ENCODE measurements around the gene UPF3A.
"Not testable (repeated sequence)": the region's sequence is repeated elsewhere in the genome, so short reads cannot be mapped to it uniquely, and the experiment has no call there.

Gene UPF3A, protein sequence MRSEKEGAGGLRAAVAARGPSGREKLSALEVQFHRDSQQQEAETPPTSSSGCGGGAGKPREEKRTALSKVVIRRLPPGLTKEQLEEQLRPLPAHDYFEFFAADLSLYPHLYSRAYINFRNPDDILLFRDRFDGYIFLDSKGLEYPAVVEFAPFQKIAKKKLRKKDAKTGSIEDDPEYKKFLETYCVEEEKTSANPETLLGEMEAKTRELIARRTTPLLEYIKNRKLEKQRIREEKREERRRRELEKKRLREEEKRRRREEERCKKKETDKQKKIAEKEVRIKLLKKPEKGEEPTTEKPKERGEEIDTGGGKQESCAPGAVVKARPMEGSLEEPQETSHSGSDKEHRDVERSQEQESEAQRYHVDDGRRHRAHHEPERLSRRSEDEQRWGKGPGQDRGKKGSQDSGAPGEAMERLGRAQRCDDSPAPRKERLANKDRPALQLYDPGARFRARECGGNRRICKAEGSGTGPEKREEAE

DNA sequence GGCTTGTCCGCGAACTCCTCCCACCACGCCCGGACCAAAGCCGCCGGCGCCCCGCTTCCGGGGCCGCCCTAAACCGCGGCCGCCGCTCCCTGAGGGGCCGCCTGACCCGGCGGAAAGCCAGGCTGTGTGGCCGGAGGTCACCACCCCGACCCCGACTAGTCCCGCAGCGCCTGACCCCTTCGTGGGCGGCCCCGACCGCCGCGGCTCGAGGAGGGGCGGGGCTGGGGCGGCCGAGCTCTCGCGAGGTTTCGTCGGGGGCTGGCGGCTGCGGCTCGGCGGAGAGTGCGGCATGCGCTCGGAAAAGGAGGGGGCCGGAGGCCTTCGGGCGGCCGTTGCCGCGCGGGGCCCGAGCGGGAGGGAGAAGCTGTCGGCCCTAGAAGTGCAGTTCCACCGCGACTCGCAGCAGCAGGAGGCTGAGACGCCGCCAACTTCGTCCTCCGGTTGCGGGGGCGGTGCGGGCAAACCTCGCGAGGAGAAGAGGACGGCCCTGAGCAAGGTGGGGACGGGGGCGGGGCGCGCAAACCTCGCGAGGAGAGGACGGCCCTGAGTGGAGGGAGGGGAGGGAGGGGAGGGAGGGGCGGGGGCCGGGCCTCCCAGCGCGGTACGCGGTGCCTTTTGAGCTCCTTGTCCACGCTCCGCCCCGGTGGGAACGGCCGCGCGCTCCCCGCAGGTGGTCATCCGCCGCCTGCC lies at the start of gene UPF3A:
Gene UPF3A, plus strand, starts transcription at position 251 of the 690 bp plus-strand sequence. Its CDS starts 39 bp downstream, at position 290.
- DNase-seq = peak; percentile 89 to 91

DNA sequence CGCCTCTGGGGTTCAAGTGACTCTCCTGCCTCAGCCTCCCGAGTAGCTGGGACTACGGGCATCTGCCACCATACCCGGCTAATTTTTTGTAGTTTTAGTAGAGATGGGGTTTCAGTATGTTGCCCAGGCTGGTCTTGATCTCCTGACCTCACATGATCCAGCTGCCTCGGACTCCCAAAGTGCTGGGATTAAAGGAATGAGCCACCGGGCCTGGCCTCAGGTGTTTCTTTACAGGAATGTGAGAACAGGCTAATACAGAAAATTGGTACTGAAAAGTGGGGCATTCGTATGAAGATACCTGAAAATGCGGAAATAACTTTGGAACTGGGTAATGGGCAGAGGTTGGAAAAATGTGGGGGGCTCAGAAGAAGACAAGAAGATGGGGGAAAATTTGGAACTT lies 49.5 kb upstream of the UPF3A start:
- DNase-seq = no peak

DNA sequence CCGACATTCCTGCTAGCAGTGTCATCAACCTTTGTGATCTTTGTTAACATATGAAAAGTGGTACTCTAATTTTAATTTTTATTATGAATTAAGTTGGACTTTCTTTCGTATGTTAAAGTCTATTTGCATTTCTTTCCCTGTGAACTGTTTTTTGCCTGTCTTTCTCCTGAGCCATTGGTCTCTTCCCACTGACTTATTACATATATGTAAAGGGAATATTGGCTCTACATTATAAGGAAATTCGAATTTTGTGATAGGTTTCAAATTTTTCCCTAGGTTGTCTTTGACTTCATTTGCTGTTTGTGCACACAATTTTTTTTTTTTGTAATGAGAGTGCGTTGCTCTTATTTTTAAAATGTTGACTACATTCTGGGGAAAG lies 47.1 kb upstream of the UPF3A start:
- no peak for DNase-seq

DNA sequence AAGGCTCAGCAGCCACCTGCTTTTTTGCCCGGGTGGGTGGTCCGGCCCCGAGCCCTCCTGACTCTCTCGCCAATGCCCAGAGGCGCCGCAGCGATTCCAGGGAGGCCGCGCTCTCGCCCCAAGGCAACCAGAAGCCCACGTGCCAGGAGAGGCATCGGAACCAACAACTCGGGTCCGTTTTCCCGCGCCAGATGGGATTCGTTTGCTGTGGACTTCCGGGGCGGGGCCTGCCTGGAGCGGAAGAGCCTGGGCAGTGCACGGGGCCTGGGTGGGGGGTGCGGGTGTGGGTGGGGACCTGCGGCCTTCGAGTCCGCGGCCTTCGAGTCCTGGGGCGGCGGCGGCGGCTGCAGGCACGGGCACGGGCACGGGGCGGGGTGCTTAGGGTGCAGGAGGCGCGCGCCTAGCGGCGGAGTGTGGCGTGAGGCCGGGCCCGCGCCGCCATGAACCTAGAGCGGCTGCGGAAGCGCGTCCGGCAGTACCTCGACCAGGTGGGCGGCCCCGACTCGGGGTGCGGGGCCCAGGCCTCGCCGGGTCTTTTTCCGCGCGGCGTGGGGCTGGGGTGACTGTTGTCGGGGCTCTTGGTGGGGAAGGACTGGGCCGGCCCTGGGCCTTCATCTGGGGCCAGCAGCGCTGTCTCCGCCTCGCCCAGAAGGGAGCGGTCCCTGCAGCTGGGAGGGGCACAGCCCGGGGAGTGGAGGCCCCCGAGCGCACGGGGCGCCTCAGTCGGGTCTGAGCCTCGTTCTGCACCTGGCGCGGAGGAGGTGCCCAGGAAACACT lies 46.6 kb upstream of the UPF3A start, which contains the start of gene CDC16:
Gene CDC16, plus strand, starts transcription at position 253 of the 777 bp plus-strand sequence. Its CDS starts 188 bp downstream, at position 441.
- peak; percentile 94 for DNase-seq

DNA sequence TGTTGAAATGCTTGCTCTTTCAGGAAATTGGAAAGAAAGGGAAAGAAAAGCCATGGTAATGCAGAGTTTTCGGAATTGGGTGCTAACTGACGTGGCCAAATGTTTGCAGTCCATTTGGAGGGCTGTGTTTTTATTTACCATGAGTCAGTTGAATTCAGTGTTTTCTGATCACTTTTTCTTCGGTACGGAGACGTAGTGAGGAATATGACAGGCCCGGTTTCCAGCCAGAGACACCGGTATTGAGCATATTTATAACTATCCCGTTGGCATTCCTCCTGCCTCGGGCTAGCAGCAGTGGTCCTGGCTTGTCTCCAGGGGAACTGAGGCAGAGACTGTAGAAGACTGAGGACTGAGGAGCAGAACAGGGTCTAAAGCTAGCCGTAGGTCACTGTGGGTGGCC lies 45.7 kb upstream of the UPF3A start:
- DNase-seq = no peak

DNA sequence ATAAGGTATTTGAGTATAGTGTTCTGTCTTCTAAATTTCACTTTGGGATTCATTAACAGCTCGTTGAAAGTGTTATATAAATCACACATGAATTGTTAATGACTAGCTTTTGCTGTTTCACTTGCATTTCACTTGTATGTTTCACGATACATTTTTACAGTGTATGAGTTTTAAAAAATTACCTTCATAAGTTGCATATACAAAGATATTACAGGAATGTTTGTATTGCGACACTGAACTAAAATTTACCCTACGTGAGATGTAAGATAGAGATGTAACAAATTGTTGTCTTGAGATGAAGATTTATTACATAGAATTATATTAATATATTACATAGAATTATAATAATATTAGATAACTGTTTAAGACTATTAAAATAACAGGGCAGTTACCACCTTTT lies 45.2 kb upstream of the UPF3A start:
- DNase-seq = no peak

DNA sequence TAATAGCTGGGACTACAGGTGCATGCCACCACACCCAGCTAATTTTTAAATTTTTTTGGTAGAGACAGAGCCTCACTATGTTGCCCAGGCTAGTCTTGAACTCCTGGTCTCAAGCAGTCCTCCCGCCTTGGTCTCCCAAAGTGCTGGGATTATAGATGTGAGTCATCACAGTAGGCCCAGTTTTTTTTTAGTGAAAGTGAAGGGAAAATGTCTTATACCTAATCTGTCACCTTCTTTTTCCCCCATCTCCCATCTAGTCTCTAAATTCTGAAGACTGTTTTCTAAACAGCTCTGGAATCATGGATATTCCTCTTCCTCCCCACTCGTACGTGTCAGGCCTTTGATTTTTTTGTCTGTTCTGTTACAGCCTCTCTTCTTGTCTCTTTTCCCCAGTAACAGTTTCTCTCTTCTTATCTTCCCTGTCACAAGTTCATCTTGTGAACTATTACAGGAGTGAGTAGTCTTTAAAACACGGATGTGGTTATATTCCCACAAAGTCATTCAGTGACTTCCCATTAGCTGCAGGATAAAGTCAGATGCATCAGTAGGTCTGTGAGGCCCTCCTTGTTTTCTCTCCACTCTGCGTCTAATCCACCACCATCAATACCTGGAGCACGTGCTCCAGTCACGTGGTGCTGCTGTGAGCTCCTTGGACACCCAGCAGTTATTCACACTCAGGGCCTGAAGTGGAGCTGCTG lies 43.8 kb upstream of the UPF3A start:
- no peak for DNase-seq

DNA sequence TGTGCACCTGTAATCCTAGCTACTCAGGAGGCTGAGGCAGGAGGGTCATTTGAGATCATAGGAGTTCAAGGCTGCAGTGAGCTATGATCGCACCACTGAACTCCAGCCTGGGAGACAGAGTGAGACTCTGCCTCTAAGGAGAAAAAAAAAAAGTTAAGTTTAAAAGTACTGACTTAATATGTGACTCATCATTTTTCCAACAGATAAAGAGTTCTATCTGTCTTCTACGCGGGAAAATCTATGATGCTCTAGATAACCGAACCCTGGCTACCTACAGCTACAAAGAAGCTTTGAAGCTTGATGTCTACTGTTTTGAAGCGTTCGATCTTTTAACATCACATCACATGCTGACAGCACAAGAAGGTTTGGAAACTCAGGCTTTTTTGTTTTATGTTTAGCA lies 39.5 kb upstream of the UPF3A start:
- no peak for DNase-seq

DNA sequence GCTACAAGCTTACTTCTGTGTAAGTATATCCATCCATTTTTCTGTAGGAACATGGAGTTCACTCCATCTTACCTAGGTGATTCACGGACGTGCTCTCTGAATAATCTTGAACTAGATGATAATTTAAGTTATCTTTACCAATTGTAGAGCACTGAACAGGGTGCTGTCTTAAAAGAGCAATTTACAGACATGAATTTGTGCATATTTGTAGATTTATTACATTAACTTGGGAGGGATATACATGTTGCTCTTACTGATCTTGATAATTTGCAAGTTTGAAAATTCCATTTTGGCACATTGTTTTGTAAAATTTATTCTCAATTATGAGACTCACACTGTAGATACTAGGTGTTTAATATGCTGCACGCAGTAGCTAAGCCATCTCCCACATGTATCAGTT lies 37.4 kb upstream of the UPF3A start:
- DNase-seq = no peak

DNA sequence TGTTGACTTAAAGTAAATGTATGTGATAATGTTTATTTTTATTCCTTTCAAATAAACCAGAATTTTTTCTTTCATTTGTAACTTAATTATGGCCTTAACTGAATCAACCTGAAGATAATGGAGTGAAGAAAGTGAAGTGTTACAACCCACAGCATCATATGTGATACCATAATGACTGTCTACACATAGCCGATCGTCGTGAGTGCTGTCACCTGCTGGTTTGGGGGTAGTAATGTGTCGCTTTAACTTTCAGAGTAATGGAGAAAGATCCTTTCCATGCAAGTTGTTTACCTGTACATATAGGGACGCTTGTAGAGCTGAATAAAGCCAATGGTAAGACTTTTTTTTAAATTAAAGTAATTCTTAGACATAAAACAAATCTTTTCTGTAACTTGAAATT lies 36.8 kb upstream of the UPF3A start:
- no peak for DNase-seq

DNA sequence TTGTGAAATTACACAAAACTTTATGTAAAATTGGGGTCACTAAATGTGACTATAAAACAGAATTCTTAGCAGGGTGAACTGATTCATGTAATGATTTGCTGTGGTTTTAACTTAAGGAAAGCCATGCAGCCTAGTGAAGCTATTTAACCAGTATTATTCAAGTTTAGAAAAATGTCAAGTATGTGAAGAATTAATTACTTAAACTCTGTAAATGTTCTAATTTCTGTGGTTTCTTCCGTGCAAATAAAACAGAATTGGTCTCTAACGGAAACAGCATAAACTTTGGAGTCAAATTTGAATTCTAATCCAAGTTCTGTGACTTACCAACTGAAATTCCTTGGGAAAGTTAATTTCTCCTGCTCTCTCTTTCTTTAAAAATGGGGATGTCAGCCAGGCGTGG lies 33.4 kb upstream of the UPF3A start:
- DNase-seq = no peak

DNA sequence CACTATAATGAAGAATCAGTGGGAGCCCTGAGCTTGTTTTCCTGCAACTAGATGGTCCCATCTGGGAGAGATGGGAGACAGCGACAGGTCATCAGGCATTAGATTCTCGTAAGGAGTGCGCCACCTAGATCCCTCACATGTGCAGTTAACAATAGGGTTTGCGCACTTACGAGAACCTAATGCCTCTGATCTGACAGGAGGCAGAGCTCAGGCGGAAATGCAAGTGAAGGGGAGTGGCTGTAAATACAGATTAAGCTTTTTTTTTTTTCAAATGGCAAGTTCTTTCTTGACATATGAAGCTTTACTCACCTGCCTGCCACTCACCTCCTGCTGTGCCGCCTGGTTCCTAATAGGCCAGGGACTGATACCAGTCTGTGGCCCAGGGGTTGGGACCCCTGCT lies 32.3 kb upstream of the UPF3A start:
- no peak for DNase-seq

DNA sequence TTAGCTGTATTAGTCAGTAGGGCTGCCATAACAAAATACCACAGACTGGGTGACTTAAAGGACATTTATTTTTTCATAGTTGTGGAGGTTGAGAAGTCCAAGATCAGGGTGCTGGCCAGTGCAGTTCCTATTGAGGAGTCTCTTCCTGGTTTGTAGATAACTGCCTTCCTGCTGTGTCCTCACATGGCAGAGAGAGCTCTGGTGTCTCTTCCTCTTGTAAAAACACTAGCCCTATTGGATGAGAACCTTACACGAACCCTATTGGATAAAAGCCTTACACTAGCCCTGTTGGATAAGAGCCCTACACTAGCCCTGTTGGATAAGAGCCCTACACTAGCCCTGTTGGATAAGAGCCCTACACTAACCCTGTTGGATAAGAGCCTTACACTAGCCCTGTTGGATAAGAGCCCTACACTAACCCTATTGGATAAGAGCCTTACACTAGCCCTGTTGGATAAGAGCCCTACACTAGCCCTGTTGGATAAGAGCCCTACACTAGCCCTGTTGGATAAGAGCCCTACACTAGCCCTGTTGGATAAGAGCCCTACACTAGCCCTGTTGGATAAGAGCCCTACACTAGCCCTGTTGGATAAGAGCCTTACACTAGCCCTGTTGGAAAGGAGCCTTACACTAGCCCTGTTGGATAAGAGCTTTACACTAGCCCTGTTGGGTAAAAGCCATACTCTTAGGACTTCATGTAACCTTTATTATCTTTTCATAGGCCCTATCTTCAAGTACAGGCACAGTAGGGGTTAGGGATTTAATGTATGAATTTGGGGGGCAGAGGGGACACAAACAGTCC lies 29.6 kb upstream of the UPF3A start:
- DNase-seq = not testable (repeated sequence)

DNA sequence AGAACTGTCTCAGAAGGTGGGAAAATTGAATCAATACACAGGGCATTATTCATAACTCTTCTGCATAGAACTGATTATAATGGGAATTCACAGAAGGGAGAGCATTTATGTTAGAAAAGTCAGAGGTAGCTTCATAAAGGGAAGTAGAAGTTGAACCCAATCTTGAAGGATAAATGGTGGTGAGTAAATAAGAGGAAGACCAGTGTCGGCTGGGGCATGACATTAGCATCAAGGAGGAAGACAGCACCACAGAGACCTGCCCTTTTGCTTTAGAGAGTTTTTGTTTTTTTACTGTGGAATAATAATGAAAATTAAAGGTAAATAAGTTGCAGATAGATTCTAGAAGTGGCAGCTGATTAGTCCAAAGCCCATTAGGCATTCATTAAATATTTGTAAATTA lies 24.9 kb upstream of the UPF3A start:
- DNase-seq = no peak

DNA sequence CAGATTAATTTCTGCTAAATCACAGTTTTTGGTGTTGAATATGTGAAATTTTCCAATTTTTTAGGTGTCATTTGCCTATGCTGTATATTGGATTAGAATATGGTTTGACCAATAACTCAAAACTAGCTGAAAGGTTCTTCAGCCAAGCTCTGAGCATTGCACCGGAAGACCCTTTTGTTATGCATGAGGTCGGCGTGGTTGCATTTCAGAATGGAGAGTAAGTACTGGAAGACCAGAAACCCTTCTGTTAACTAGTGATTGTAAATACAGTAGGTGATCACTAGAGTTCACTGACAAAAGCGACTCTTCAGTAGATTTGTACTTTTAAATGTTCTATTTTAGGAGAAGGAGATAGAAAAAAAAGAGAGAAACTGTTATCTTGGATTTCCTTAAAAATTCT lies 24.4 kb upstream of the UPF3A start:
- DNase-seq = no peak

DNA sequence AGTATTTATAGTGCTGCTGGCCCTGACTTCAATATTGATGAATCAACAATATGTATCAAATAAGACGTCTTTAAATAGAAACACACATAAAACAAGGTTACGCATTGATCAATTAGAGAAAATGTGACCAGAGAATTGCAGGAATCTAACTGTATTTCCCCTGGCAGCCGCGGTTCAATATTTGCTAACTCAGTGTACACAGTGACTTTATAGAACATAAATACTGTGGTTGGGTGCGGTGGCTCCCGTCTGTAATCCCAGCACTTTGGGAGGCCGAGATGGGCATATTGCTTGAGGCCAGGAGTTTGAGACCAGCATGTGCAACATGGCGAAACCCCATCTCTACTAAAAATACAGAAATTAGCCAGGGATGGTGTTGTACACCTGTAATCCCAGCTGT lies 22.8 kb upstream of the UPF3A start:
- DNase-seq = no peak

DNA sequence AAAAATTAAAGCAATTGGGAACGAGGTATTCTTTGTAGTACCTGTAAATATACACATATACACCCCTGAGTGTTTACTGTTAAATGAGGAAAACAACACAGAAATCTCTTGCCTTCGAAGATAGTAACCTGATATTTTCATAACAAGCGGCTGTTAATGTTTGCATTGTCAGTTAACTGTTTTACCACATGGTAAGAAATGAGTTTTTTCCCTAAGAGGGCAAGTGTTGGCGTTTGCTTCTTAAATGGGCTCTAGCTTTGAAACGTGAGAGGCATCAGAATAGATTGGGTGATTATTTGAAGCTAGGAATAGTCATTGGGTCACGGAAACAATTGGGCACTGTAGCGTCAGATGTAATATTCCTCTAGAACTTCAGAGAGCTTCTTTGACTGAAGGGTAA lies 22.0 kb upstream of the UPF3A start:
- DNase-seq = no peak

DNA sequence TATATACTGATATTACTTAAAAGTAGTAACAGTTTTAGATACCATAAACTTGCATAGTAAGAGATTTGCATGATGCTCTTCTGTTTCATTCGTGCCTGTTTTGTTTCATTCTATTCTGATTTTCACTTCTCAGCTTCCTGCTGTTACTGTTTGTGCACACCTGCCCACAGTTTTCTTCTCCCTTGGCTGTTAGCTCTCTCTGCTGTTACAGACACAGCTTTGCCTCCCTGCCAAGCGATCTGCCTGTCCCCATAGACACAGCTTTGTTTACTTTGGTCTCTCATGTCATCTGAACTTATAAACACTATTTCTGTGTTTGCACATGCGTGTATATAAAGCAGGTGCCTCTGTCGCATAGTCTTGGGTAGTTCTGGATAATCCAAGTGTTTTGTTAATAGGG lies 21.4 kb upstream of the UPF3A start:
- DNase-seq = no peak

DNA sequence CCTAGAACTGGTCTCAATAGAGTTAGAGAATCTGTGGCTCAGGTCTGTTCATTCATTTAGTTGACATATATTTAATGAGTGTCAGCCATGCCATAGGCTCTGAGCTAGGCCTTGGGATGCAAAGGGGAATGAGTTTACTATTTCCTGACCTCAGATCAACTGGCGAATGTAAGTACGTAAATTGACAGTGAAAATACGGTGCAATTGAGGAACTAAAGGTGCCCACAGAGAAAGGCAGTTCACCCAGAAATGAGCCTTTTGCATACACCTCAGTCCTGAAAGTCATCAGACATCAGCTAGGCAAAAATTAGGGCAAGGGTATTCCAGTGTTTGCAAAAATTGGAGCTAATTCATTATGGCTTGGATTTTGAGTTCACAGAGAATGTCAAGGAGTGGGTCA lies 20.6 kb upstream of the UPF3A start:
- DNase-seq = no peak

DNA sequence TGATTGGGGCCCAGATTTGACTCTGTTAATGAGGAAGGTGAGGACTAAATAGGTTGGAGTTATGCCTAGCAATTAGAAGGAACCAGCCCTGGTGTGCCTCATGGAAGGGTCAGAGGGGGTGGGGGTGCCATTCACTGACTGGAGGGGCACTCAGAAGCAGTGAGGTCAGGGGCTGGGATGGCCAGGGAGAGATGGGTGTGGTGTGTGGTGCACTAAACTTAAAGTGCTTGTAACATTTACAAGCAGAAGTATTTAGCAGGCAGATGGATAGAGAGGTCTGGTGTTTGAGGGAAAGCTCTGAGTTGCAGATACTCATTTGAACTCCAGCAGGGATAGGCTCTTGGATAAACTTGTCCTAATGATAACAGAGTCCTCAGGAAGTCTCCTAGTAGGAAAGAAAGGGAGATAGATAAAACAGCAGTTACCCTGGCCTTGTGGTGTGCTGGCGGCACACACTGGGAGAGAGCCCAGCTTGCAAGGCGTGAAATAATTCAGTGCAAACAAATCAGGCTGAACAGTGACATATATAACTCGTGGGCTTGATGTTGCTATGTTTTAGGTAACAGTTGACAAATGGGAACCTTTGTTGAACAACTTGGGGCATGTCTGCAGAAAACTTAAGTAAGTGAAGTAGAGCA lies 20.0 kb upstream of the UPF3A start:
- DNase-seq = no peak

DNA sequence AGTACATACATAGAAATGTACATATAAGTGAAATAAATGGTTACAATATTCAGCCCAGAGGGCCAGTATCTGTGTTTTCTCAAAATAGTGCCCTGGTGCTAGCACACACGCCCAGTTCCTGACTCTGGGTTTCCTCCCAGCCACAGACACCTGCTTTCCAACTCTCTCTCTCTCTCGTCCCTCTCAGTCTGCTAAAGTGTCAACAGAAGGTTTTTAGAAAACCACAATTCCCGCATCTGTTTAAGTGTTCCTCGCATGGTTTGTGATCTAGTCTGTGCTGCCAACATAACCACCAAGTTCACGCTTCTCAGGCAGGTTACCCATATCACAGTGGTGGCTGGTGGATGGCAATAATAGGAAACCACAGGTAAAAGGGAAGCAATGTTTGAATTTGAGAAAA lies 17.8 kb upstream of the UPF3A start:
- DNase-seq = no peak

DNA sequence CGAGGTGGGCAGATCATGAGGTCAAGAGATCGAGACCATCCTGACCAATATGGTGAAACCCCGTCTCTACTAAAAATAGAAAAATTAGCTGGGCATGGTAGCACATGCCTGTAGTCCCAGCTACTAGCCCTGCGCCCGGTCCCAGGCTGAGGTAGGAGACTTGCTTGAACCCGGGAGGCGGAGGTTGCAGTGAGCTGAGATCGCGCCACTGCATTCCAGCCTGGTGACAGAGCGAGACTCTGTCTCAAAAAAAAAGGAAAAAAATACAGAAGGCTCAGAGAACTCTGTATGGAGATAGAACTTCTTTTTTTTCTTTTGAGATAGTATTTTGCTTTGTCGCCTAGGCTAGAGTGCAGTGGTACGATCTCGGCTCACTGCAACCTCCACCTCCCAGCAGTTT lies 17.1 kb upstream of the UPF3A start:
- DNase-seq = not testable (repeated sequence)

Data from stimulated activated CD4-positive, alpha-beta T cell treated with anti-CD3 and anti-CD28 coated beads, Interleukin-2, amount 100 ng/mL, for 24 hours (primary cell).